Esophagus squamous epithelium (tissue), 4 donors: ENCODE results near the gene PFN2.

ENCODE experiments used
- CTCF ChIP-seq, 6 experiments: fragments of 450-650 bp in 4 of 6; fragments of 200-600 bp in 2 of 6; sonication (generic) in 2 of 6; IDR thresholded peaks; one replicate each; pipeline ENCODE4 v1.5.1; 2016 to 2019; ENCODE audit warnings: antibody characterized with exemption in 6 of 6, mild to moderate bottlenecking in 4 of 6, moderate library complexity in 4 of 6
- POLR2A ChIP-seq, 4 donors: fragments of 450-650 bp; IDR thresholded peaks; one replicate each; pipeline ENCODE4 v1.6.1; 2017; ENCODE audit warnings: antibody characterized with exemption in 4 of 4, mild to moderate bottlenecking in 4 of 4, moderate library complexity in 3 of 4

- TF ChIP-seq CTCF (IDR thresholded peaks at IDR 0.05) = no peak
- no peak for TF ChIP-seq POLR2A (IDR thresholded peaks at IDR 0.05)
Observed at GRCh38 chr3:149998946-149999345, 28.3 kb upstream of the PFN2 start.
